ENCODE data around the gene MEIS2.

Gene MEIS2

GRCh38 chr15:36903195-36903594, 197.2 kb downstream of the MEIS2 start:
- H3K4me3 Mint-ChIP-seq: no peak overlapping the region
- no peaks in the 10 kb centered on the region for H3K36me3 Mint-ChIP-seq (ENCODE audit: low read depth)
- intact Hi-C loops (cut with micrococcal nuclease): no loop called here
- H3K4me1 Mint-ChIP-seq (ENCODE audit: low read depth): no peaks in the 10 kb centered on the region
- H3K9me3 Mint-ChIP-seq: no peaks in the 10 kb centered on the region
- H3K27me3 Mint-ChIP-seq: no peaks in the 10 kb centered on the region
- H3K27ac Mint-ChIP-seq: no peak overlapping the region

GRCh38 chr15:36901012-36901411, 199.3 kb downstream of the MEIS2 start:
- intact Hi-C loops (cut with micrococcal nuclease): no loop called here
- Mint-ChIP-seq H3K27me3 (no peaks in the 10 kb centered on the region), H3K4me1 (ENCODE audit: low read depth) (no peaks in the 10 kb centered on the region), H3K9me3 (no peaks in the 10 kb centered on the region), H3K27ac (no peak overlapping the region), H3K4me3 (no peak overlapping the region), H3K36me3 (ENCODE audit: low read depth) (no peaks in the 10 kb centered on the region)

- Mint-ChIP-seq H3K4me1 (ENCODE audit: low read depth) (no peaks in the 10 kb centered on the region), H3K27me3 (no peaks in the 10 kb centered on the region), H3K27ac (no peak overlapping the region), H3K36me3 (ENCODE audit: low read depth) (no peaks in the 10 kb centered on the region), H3K9me3 (no peaks in the 10 kb centered on the region), H3K4me3 (no peak overlapping the region)
- intact Hi-C loops (cut with micrococcal nuclease): no loop called here
Measured at GRCh38 chr15:36899696-36900095, 200.7 kb downstream of the MEIS2 start.

- Mint-ChIP-seq H3K27ac (no peak overlapping the region), H3K4me3 (no peak overlapping the region), H3K9me3 (no peaks in the 10 kb centered on the region), H3K36me3 (ENCODE audit: low read depth) (no peaks in the 10 kb centered on the region), H3K4me1 (ENCODE audit: low read depth) (no peaks in the 10 kb centered on the region), H3K27me3 (no peaks in the 10 kb centered on the region)
- intact Hi-C loops (cut with micrococcal nuclease): no loop called here
Measured at GRCh38 chr15:36898536-36899126, 201.7 kb downstream of the MEIS2 start.

GRCh38 chr15:36897834-36898233, 202.5 kb downstream of the MEIS2 start:
- intact Hi-C loops (cut with micrococcal nuclease): no loop called here
- Mint-ChIP-seq H3K4me3 (no peak overlapping the region), H3K9me3 (no peaks in the 10 kb centered on the region), H3K36me3 (ENCODE audit: low read depth) (no peaks in the 10 kb centered on the region), H3K27ac (no peak overlapping the region), H3K4me1 (ENCODE audit: low read depth) (no peaks in the 10 kb centered on the region), H3K27me3 (no peaks in the 10 kb centered on the region)

GRCh38 chr15:36896949-36897348, 203.4 kb downstream of the MEIS2 start:
- H3K9me3 Mint-ChIP-seq: no peaks in the 10 kb centered on the region
- intact Hi-C loops (cut with micrococcal nuclease): no loop called here
- no peak overlapping the region for H3K27ac Mint-ChIP-seq
- H3K4me1 Mint-ChIP-seq (ENCODE audit: low read depth): no peaks in the 10 kb centered on the region
- H3K4me3 Mint-ChIP-seq: no peak overlapping the region
- H3K36me3 Mint-ChIP-seq (ENCODE audit: low read depth): no peaks in the 10 kb centered on the region
- peaks cover 2% of the 10 kb centered on the region for H3K27me3 Mint-ChIP-seq

- Mint-ChIP-seq H3K4me3 (no peak overlapping the region), H3K27me3 (peaks cover 16% of the 10 kb centered on the region), H3K36me3 (ENCODE audit: low read depth) (no peaks in the 10 kb centered on the region), H3K9me3 (no peaks in the 10 kb centered on the region), H3K4me1 (ENCODE audit: low read depth) (no peaks in the 10 kb centered on the region), H3K27ac (no peak overlapping the region)
- intact Hi-C loops (cut with micrococcal nuclease): no loop called here
Measured at GRCh38 chr15:36894075-36894474, 206.3 kb downstream of the MEIS2 start.

- Mint-ChIP-seq H3K27ac (no peak overlapping the region), H3K27me3 (peaks cover 22% of the 10 kb centered on the region), H3K36me3 (ENCODE audit: low read depth) (no peaks in the 10 kb centered on the region), H3K4me1 (ENCODE audit: low read depth) (no peaks in the 10 kb centered on the region), H3K4me3 (no peak overlapping the region), H3K9me3 (no peaks in the 10 kb centered on the region)
- intact Hi-C loops (cut with micrococcal nuclease): no loop called here
Measured at GRCh38 chr15:36893276-36893675, 207.1 kb downstream of the MEIS2 start.

- H3K27ac Mint-ChIP-seq: no peak overlapping the region
- intact Hi-C loops (cut with micrococcal nuclease): loop anchor here (10.0 kb wide), 1 partner anchor 216 kb away; the partner anchor contains the start of gene MEIS2
- peaks cover 6% of the 10 kb centered on the region for H3K4me1 Mint-ChIP-seq (ENCODE audit: low read depth)
- H3K36me3 Mint-ChIP-seq (ENCODE audit: low read depth): no peaks in the 10 kb centered on the region
- H3K4me3 Mint-ChIP-seq: no peak overlapping the region
- H3K9me3 Mint-ChIP-seq: no peaks in the 10 kb centered on the region
- peaks cover 70% of the 10 kb centered on the region for H3K27me3 Mint-ChIP-seq
Measured at GRCh38 chr15:36888011-36888992, 212.0 kb downstream of the MEIS2 start.

GRCh38 chr15:36887214-36887961, 213.0 kb downstream of the MEIS2 start:
- H3K27ac Mint-ChIP-seq: no peak overlapping the region
- H3K4me3 Mint-ChIP-seq: no peak overlapping the region
- intact Hi-C loops (cut with micrococcal nuclease): loop anchor here (10.0 kb wide), 1 partner anchor 217 kb away; the partner anchor contains the start of gene MEIS2
- H3K36me3 Mint-ChIP-seq (ENCODE audit: low read depth): no peaks in the 10 kb centered on the region
- H3K9me3 Mint-ChIP-seq: no peaks in the 10 kb centered on the region
- peaks cover 6% of the 10 kb centered on the region for H3K4me1 Mint-ChIP-seq (ENCODE audit: low read depth)
- H3K27me3 Mint-ChIP-seq: peaks cover 79% of the 10 kb centered on the region

GRCh38 chr15:36886701-36887100, 213.6 kb downstream of the MEIS2 start:
- no peaks in the 10 kb centered on the region for H3K36me3 Mint-ChIP-seq (ENCODE audit: low read depth)
- no peak overlapping the region for H3K27ac Mint-ChIP-seq
- H3K4me1 Mint-ChIP-seq (ENCODE audit: low read depth): peaks cover 6% of the 10 kb centered on the region
- intact Hi-C loops (cut with micrococcal nuclease): loop anchor here (10.0 kb wide), 1 partner anchor 218 kb away; the partner anchor contains the start of gene MEIS2
- H3K4me3 Mint-ChIP-seq: no peak overlapping the region
- peaks cover 81% of the 10 kb centered on the region for H3K27me3 Mint-ChIP-seq
- H3K9me3 Mint-ChIP-seq: no peaks in the 10 kb centered on the region

GRCh38 chr15:36886191-36886590, 214.2 kb downstream of the MEIS2 start:
- peaks cover 6% of the 10 kb centered on the region for H3K4me1 Mint-ChIP-seq (ENCODE audit: low read depth)
- intact Hi-C loops (cut with micrococcal nuclease): loop anchor here (10.0 kb wide), 1 partner anchor 219 kb away; the partner anchor contains the start of gene MEIS2
- no peak overlapping the region for H3K27ac Mint-ChIP-seq
- peaks cover 81% of the 10 kb centered on the region for H3K27me3 Mint-ChIP-seq
- no peak overlapping the region for H3K4me3 Mint-ChIP-seq
- H3K9me3 Mint-ChIP-seq: no peaks in the 10 kb centered on the region
- no peaks in the 10 kb centered on the region for H3K36me3 Mint-ChIP-seq (ENCODE audit: low read depth)

GRCh38 chr15:36885771-36886170, 214.6 kb downstream of the MEIS2 start:
- intact Hi-C loops (cut with micrococcal nuclease): loop anchor here (10.0 kb wide), 1 partner anchor 219 kb away; the partner anchor contains the start of gene MEIS2
- Mint-ChIP-seq H3K27me3 (peaks cover 85% of the 10 kb centered on the region), H3K36me3 (ENCODE audit: low read depth) (no peaks in the 10 kb centered on the region), H3K4me3 (no peak overlapping the region), H3K9me3 (no peaks in the 10 kb centered on the region), H3K4me1 (ENCODE audit: low read depth) (peaks cover 6% of the 10 kb centered on the region), H3K27ac (no peak overlapping the region)

All from dendritic cell treated with granulocyte-macrophage colony-stimulating factor and Interleukin-4, amounts not matched to agents 40 ng/mL and 50 ng/mL, for 4 days (primary cell).